HepG2 (cell line): ENCODE results near the gene ABCC3. TPM values are rescaled to one million over a fixed set of nuclear protein-coding genes. Genes with fewer than 3 reads are reported as not detected.

Experiments
- ARHGAP35 ChIP-seq: sonication (generic); formaldehyde crosslinking; IDR thresholded peaks from 2 replicates; pipeline ENCODE4 v1.9.0; 2022; ENCODE audit warnings: mild to moderate bottlenecking, inconsistent platforms, moderate library complexity, missing genetic modification reagents, borderline replicate concordance
- CBX5 ChIP-seq: sonication (generic); formaldehyde crosslinking; IDR thresholded peaks from 2 replicates; pipeline ENCODE4 v1.4.0; 2020; ENCODE audit warnings: missing genetic modification reagents, borderline replicate concordance
- GABPB1 ChIP-seq: IDR thresholded peaks from 2 replicates; pipeline ENCODE4 v1.6.1; 2016; ENCODE audit warnings: mild to moderate bottlenecking, missing genetic modification reagents, moderate library complexity, missing compliant biosample characterization
- GZF1 ChIP-seq: sonication (generic); formaldehyde crosslinking; IDR thresholded peaks from 2 replicates; pipeline ENCODE4 v1.5.1; 2020; ENCODE audit warnings: mild to moderate bottlenecking, missing genetic modification reagents
- HCFC1 ChIP-seq: fragments of 150-350 bp; IDR thresholded peaks from 2 replicates; pipeline ENCODE4 v1.6.1; 2014; ENCODE audit warnings: low read depth, low read length
- ISL2 ChIP-seq: sonication (generic); formaldehyde crosslinking; IDR thresholded peaks from 2 replicates; pipeline ENCODE4 v1.5.0; 2020; ENCODE audit warnings: missing genetic modification reagents
- KLF15 ChIP-seq: sonication (generic); formaldehyde crosslinking; IDR thresholded peaks from 2 replicates; pipeline ENCODE4 v1.8.1; 2023; ENCODE audit warnings: borderline replicate concordance, mild to moderate bottlenecking, inconsistent platforms, missing genetic modification reagents, mixed read lengths
- MIER3 ChIP-seq: IDR thresholded peaks from 2 replicates; pipeline ENCODE4 v1.6.1; 2016; ENCODE audit warnings: missing compliant biosample characterization, borderline replicate concordance
- PHB2 ChIP-seq: fragments of 450-650 bp; IDR thresholded peaks from 2 replicates; pipeline ENCODE4 v1.6.1; 2018; ENCODE audit not compliant: partially characterized antibody
- POLR2AphosphoS2 ChIP-seq: IDR thresholded peaks from 2 replicates; pipeline ENCODE4 v1.6.1; 2011; ENCODE audit warnings: low read depth, low read length, improper control_type of control experiment
- RORA ChIP-seq: sonication (generic); formaldehyde crosslinking; IDR thresholded peaks from 2 replicates; pipeline ENCODE4 v1.5.0; 2020; ENCODE audit warnings: mild to moderate bottlenecking, missing genetic modification reagents, moderate library complexity
- SPEN ChIP-seq: sonication (generic); formaldehyde crosslinking; IDR thresholded peaks from 2 replicates; pipeline ENCODE4 v1.5.1; 2020; ENCODE audit warnings: low read depth, mild to moderate bottlenecking, missing genetic modification reagents
- ZNF343 ChIP-seq: sonication (generic); formaldehyde crosslinking; IDR thresholded peaks from 2 replicates; pipeline ENCODE4 v1.4.0; 2020; ENCODE audit warnings: mild to moderate bottlenecking, missing genetic modification reagents
- ZNF660 ChIP-seq: sonication (generic); formaldehyde crosslinking; IDR thresholded peaks from 2 replicates; pipeline ENCODE4 v1.5.1; 2020; ENCODE audit warnings: mild to moderate bottlenecking, low read depth, missing genetic modification reagents, borderline replicate concordance
- ZNF724P ChIP-seq: sonication (generic); formaldehyde crosslinking; IDR thresholded peaks from 2 replicates; pipeline ENCODE4 v1.8.0; 2022; ENCODE audit warnings: missing genetic modification reagents, borderline replicate concordance
- polyA plus RNA-seq, 8 experiments: library from polyadenylated mRNA; depleted of rRNA in 3 of 8; stranded (reverse) in 7 of 8; unstranded in 1 of 8; fragments of >200 nt; fragmentation: Illumina TruSeq in 4 of 8; extraction: Trizol in 4 of 8; gene quantifications; 2 replicates each; pipeline versions ENCODE4 v1.2.1 to v1.2.3, GENCODE V29; 2011 to 2016; ENCODE audit warnings: low read depth in 4 of 8, missing spikeins in 1 of 8, mixed read lengths in 1 of 8; ENCODE audit not compliant: insufficient read depth in 1 of 8
- total RNA-seq, 5 experiments: library from RNA; depleted of rRNA; stranded (reverse); fragments of >200 nt; fragmentation: Illumina TruSeq; extraction: Trizol; gene quantifications; 2 replicates each; pipeline ENCODE4 v1.2.3, GENCODE V29; 2016; ENCODE audit warnings: low read depth in 1 of 5
- TF ChIP-seq, protein P1 (sequence below): sonication (generic); formaldehyde crosslinking; IDR thresholded peaks from 2 replicates; pipeline ENCODE4 v1.4.0; 2020; ENCODE audit warnings: missing genetic modification reagents
- TF ChIP-seq, protein P2 (sequence below): sonication (generic); formaldehyde crosslinking; IDR thresholded peaks from 2 replicates; pipeline ENCODE4 v1.8.0; 2022; ENCODE audit warnings: missing genetic modification reagents, mild to moderate bottlenecking, inconsistent platforms, borderline replicate concordance
- TF ChIP-seq, protein P3 (sequence below): sonication (generic); formaldehyde crosslinking; IDR thresholded peaks from 2 replicates; pipeline ENCODE4 v1.4.0; 2020; ENCODE audit warnings: missing genetic modification reagents
- TF ChIP-seq, protein P4 (sequence below): sonication (generic); formaldehyde crosslinking; IDR thresholded peaks from 2 replicates; pipeline ENCODE4 v1.5.0; 2020; ENCODE audit warnings: mild to moderate bottlenecking, low read depth, missing genetic modification reagents, borderline replicate concordance
- TF ChIP-seq, protein P5 (sequence below): sonication (generic); formaldehyde crosslinking; IDR thresholded peaks from 2 replicates; pipeline ENCODE4 v1.5.1; 2020; ENCODE audit warnings: missing genetic modification reagents, mild to moderate bottlenecking, borderline replicate concordance
- TF ChIP-seq, protein P6 (sequence below): sonication (generic); formaldehyde crosslinking; IDR thresholded peaks from 2 replicates; pipeline ENCODE4 v1.4.0; 2020; ENCODE audit warnings: mild to moderate bottlenecking, low read depth, missing genetic modification reagents

Gene ABCC3
- total and polyA plus RNA-seq, 2 of the 13 experiments (the other 11 are each of a cell fraction or from before 2014, with no cell fraction given), result 25.2 to 50.7 TPM

DNA sequence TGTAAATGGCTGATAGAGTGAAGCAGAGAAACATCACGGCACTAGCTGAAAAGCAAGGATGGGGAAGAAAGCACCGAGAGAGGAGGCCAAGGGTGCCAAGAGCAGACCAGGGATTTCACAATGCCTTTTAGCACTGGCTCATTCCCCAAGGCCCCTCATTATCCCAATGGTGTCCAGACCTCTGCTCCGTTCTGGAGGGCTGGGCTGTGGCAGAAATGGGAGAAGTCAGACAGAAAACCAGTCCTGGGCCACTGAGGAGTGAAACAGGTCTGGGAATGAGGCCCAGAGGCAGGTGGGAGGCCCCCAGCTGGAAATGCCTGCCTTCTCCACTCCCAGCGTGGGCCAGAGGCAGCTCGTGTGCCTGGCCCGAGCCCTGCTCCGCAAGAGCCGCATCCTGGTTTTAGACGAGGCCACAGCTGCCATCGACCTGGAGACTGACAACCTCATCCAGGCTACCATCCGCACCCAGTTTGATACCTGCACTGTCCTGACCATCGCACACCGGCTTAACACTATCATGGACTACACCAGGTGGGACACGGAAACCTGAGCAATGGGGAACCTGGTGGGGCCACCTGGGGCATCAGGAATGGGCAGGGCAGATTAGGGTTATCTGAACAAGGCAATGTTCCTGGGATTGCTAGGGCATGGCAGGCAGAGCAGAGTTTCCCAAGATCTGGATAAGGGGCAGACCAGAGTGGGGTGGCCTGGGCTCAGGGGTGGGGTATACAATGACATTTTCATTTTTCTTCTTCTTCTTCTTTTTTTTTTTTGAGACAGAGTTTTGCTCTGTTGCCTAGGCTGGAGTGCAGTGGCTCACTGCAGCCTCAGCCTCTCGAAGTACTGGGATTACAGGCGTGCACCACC lies 52.8 kb downstream of the ABCC3 start (continued):
- TF ChIP-seq PHB2 (no peak), GABPB1 (CRISPR knock-in tag) (peak; percentile 48; the same call in 1 of the 2 replicates), ARHGAP35 (peak; percentile 42; the same call in 1 of the 2 replicates), CBX5 (CRISPR knock-in tag) (peak; percentile 85), KLF15 (CRISPR knock-in tag) (no peak), ZNF660 (CRISPR knock-in tag) (no peak), POLR2AphosphoS2 (no peak), ISL2 (no peak; the same call in 1 of the 2 replicates), ZNF724P (CRISPR knock-in tag) (peak; percentile 82), ZNF343 (CRISPR knock-in tag) (0 out of 2 replicates have a peak, but pooled peaks have one; percentile 56), SPEN (no peak), HCFC1 (peak; percentile 26), GZF1 (CRISPR knock-in tag) (no peak), MIER3 (no peak; the same call in 1 of the 2 replicates), RORA (CRISPR knock-in tag) (no peak)
- TF ChIP-seq, protein P1, sequence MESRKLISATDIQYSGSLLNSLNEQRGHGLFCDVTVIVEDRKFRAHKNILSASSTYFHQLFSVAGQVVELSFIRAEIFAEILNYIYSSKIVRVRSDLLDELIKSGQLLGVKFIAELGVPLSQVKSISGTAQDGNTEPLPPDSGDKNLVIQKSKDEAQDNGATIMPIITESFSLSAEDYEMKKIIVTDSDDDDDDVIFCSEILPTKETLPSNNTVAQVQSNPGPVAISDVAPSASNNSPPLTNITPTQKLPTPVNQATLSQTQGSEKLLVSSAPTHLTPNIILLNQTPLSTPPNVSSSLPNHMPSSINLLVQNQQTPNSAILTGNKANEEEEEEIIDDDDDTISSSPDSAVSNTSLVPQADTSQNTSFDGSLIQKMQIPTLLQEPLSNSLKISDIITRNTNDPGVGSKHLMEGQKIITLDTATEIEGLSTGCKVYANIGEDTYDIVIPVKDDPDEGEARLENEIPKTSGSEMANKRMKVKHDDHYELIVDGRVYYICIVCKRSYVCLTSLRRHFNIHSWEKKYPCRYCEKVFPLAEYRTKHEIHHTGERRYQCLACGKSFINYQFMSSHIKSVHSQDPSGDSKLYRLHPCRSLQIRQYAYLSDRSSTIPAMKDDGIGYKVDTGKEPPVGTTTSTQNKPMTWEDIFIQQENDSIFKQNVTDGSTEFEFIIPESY (CRISPR knock-in tag), result peak; percentile 69
- TF ChIP-seq, protein P2, sequence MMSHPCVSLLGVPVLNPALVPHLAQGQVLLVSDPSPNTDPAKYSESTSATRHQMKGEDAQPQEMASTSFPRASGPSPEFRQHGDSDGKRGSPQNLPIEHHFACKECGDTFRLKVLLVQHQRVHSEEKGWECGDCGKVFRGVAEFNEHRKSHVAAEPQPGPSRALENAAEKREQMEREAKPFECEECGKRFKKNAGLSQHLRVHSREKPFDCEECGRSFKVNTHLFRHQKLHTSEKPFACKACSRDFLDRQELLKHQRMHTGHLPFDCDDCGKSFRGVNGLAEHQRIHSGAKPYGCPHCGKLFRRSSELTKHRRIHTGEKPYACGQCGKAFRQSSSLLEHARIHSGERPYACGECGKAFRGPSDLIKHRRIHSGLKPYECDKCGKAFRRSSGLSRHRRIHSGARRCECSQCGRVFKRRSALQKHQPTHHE, result peak; percentile 18
- TF ChIP-seq, protein P3, sequence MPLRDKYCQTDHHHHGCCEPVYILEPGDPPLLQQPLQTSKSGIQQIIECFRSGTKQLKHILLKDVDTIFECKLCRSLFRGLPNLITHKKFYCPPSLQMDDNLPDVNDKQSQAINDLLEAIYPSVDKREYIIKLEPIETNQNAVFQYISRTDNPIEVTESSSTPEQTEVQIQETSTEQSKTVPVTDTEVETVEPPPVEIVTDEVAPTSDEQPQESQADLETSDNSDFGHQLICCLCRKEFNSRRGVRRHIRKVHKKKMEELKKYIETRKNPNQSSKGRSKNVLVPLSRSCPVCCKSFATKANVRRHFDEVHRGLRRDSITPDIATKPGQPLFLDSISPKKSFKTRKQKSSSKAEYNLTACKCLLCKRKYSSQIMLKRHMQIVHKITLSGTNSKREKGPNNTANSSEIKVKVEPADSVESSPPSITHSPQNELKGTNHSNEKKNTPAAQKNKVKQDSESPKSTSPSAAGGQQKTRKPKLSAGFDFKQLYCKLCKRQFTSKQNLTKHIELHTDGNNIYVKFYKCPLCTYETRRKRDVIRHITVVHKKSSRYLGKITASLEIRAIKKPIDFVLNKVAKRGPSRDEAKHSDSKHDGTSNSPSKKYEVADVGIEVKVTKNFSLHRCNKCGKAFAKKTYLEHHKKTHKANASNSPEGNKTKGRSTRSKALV (CRISPR knock-in tag), result 0 out of 2 replicates have a peak, but pooled peaks have one; percentile 54
- TF ChIP-seq, protein P4, sequence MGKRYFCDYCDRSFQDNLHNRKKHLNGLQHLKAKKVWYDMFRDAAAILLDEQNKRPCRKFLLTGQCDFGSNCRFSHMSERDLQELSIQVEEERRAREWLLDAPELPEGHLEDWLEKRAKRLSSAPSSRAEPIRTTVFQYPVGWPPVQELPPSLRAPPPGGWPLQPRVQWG, result no peak
- TF ChIP-seq, protein P5, sequence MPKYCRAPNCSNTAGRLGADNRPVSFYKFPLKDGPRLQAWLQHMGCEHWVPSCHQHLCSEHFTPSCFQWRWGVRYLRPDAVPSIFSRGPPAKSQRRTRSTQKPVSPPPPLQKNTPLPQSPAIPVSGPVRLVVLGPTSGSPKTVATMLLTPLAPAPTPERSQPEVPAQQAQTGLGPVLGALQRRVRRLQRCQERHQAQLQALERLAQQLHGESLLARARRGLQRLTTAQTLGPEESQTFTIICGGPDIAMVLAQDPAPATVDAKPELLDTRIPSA, result no peak; the same call in 1 of the 2 replicates
- TF ChIP-seq, protein P6, sequence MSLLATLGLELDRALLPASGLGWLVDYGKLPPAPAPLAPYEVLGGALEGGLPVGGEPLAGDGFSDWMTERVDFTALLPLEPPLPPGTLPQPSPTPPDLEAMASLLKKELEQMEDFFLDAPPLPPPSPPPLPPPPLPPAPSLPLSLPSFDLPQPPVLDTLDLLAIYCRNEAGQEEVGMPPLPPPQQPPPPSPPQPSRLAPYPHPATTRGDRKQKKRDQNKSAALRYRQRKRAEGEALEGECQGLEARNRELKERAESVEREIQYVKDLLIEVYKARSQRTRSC (CRISPR knock-in tag), result 0 out of 2 replicates have a peak, but pooled peaks have one; percentile 40
